Measurements from ENCODE around the gene CACNA1I.
A peak's percentile ranks its signal among the peaks of the same experiment; 100 is the strongest.

The CACNA1I gene

DNA sequence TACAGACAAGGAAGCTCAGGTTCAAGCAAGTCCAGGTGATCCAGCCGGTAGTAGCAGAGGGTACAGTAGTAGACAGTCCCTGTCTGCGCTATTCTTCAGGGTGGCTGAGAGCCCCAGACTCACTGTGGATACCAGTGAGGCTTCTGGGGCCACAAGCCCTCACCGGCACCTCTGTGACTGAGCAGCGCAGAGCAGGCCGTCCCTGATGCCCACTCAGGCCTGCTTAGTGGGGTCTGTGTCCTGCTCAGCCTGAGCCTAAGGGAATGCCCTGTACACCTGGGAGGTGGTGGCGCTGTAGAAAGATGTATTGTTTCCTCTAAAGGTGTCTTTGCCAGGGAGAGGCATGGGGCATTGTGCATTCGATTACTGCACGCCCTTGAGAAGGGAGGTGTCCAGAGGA is 143.8 kb downstream of the CACNA1I start:
- DNase-seq, result no peak

DNA sequence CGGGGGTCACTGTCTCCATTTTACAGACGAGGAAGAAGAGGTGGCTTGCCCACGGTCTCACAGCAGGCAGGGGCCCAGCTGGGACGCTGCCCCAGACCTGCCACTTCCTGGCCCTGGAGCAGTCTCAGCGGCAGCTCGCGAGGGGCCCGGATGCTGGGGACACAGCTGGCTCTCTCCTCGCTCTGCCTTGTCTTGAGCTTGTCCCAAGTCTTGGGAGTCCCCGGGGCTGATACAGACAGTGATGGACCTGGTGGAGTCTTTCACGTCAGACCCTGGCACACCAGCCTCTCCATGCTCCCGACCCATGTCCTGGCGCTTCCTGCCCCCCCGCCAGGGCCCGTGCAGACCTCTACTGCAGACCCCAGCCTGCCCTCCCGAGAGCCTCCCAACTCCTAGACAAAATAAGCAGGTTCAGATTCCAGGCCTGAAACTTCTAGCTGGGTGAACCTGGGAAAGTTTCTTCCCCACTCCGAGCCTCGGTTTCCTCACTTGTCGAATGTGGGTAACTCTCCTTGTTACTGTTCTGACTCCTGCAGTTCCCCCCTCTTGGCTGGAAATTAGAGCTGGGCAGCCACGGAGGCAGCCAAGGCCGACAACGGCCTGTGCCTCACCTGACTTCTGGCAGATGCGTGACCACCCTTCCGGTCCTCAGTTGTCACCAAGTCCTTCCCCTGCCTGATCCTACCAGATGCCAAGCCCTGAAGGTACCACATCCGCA is 145.4 kb downstream of the CACNA1I start:
- DNase-seq, result no peak

DNA sequence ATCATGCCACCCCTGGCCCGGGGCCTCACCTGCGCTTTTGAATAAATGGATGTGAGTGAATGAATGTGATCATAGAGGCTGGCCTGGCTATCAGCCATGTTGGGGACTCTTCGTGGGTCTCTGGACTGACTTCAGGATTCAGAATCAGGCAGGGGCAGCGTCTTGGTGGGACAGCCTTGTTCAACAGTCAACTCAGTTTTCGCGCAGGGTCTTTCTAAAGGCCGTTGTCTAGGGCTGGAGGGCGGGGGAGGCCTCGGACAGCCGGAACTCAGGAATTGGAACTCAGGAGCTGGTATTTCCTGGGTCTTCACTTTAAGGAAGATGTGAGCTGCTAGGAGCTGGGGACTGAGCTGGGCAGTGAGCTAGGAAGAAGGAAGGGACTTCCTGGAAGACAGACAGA is 146.0 kb downstream of the CACNA1I start:
- DNase-seq, result no peak

DNA sequence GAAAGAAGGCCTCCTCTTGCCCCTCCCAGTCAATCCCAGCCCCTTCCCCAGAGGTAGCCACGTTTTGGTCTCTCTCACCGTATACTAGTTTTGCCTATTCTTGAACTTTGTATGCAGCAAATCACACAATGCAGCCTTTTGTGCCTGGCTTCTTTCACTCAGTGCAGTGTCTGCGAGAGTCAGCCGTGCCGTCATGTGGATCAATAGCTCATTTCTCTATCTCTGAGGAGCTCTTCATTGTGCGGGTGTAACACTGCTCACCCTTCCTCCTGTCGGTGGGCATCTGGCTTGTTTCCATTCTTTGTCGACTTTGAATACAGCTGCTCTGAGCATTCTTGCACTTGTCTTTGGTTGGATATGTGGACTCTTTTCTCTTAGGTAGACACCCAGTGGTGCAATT is 146.5 kb downstream of the CACNA1I start:
- peak in 13 of 56 donors; percentile 4 to 49 (median 16) for DNase-seq

DNA sequence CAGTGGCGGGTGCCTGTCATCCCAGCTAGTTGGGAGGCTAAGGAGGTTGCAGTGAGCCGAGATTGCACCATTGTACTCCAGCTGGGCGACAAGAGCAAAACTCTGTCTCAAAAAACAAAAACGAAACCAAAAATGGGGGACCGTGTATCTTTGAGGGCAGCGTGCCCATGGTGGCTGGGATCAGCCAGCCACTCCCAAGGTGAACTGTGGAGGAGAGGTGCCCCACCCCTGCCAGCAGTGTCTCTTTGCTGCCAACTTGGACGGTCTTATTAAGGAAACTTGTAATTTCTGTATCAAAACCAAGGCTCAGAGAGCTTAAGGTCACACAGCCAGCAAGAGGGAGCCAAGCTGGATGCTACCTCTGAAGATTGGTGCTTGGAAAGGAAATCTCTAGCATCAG is 147.7 kb downstream of the CACNA1I start:
- no peak for DNase-seq

DNA sequence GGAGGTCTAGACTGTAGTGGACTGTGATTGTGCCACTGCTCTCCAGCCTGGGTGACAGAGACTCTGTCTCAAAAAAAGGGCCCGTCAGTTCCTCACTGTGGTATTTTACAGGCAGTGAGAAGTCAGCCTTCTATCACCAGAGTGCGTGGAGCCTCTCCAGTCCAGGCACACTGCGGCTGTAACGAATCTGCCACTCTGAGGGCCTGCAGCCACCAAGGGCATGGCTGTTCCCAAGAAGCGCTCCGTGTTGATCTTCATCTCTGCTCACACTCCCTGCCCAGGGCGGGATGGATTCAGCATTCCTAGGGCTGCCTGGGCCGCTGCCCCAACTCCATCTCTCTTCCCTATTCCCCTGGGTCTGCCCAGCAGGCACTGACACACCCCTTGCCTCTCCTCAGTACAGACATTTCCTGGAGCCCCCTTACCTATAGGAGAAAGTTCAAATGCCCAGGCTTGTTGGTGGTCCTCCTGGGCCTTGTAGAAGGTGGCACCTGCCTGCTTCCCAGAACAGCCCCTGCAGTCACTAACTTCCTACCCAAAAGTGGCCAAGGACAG is 148.4 kb downstream of the CACNA1I start:
- DNase-seq, result no peak

DNA sequence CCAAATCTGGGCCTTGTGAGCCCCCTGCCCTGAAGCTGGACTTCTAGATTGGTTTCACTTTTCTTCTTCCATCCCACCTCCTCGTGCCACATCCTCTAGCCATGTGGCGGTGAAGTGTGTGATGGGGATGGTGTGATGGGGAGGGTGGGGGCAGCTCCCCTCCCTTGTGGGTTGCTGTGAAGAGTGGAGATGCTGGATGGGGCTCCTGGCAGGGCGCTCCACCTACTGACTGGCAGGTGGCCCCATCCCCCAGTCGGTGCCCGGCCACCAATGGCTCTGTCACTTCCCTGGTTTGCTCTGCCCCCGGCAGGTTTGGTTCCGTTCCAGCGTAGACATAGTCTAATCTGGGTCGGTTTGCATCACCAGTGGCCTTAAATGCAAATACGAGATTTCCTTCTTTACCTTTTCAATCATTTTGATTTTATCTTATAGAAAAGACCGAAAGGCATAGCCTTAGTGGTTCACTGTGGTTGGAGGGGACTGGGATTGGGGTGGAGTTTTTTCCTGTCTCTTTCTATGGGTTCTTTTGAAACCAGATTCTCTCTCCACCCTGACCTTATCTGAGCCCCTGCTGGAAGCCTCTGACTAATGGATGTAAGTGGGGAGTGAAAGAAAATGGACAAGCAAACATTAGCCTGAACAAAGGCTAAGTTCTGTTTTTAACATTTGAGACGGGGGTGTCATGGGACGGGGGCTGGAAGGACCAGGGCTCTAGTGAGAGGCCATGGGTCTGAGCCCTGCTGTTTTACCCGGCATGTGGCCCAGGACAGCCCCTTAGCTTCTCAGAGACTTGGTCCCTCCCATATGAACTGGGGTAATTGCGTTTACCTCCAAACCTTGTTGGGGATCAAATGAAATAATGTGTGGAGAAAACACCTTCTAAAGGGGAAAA is 149.3 kb downstream of the CACNA1I start:
- DNase-seq, result no peak

DNA sequence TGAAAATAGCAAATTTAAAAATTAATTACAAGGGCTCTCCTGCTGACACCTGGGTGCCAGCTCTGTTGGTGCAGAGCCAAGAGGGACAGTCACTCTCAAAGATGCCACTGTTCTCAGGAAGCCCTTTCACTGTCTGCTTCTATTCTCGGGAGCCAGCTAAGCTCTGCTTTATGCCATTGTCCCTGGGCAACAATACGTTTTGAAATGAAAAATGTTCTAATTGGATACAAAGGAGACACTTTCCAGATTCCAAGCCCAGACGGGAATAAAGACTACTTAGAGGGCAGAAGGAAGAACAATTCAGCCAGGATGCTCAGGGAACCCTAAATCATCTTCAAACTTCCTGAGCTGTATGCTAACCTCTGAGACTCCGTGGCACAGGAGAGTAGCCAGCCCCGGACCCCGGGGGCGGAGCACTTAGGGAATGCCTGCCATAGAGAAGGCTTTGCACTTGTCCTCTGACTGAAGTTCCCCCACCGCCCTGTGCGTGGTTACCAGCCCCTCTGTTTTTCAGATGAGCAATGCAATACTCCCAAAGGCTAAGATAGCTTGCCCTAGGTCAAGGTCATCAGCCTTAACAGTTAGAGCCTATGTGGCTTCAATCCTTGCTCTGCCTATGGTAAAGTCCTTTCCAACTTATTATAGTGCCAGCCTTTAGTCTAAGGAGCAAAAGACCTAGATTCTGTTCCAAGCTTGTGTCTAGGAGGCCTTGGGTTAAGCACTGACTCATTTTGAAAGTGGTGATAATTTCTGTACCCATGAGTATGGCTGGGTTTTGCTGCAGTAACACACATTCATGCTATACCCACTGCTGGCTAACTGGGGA is 150.9 kb downstream of the CACNA1I start:
- DNase-seq, result peak in 1 of 56 donors; percentile 29

DNA sequence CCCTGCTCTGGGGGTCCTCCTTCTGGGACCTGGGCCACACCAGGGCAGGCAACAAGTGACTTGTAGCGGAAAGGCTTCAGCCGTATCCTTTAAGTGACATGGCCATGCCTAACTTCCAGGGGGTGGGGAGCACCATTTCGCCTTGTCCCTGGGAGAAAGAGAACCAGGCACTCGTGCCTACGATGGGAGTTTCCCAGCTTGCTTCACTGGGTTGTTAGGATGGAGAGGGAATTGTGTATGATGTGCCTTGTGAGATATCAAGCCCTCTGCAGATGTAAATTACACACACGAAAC is 151.4 kb downstream of the CACNA1I start:
- DNase-seq, result no peak

DNA sequence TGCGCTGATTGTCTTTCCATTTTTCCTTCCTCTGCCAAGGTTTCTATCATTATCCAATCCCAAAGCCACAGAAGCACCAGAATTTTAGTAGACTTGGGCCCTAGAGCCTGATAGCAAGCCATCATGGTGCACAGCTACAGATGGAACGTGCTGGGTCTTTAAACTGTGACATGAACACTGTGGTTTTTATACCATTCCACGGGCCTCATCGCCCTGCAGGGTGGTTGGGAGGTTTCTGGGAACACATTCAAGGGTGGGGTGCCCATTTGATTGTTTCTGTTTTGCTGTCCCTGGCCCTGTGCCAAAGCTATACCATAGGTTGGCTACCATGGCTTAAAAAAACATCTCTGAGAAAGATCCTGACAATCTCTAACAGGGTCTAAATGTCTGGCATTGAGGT is 151.9 kb downstream of the CACNA1I start:
- no peak for DNase-seq

DNA sequence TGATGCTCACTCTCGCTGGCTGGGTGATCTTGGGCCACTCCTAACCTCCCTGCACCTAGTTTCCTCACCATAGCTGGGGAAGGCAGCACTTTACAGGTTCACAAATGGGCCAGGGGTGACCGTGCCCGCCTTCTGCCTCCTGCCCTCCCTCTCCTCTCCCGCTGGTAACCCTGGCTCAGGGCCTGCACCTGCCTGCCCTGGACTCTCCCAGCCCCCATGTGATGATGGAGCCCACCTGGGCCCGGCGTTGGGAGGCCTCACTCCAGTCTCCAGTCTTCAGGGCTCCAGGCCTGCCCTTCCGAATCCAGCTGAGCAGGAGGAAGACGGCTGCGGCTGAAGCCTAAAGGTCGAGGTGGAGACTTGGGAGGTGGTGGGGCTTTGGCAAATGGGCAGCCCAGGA is 152.9 kb downstream of the CACNA1I start:
- DNase-seq, result no peak

DNA sequence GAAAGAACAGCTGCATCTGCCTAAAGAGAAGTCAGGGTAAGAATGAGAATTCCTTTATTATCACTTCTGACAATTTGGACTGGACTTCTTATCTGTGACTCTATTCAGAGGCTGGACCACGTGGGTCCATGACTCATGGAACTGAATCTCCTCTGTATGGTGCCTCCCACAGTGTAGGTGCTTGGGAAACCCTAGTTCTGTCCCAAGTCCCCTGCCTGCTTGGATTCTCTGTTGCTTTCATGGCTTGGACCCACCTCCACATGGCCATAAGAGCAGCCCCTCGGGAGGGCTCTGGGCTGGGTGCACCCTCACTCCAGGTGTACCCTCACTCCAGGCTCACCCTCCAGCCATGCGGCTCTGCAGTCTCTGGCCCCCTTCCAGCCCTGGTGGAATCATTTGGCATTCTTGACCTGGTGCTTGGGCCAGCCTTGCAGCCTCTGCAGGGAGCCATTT is 153.4 kb downstream of the CACNA1I start:
- DNase-seq, result no peak

DNA sequence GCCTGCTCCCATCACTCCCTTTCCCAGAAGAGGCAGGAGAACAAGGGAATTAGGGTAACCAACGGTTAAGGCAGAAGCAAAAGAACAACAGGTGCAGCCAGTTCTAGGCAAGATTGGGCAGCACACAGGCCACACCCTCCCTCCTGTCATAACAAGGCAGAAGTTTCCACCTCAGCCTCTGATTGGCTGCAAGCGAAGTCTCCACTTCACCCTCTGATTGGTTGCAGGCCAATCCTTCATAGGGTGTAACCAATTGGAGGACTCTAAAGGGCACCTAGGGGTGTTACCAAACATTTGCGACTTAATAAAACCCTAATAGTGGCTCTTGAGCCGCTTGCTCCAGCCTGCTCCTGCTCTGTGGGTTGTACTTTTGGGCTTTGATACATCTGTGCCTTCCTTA is 153.8 kb downstream of the CACNA1I start:
- DNase-seq, result no peak

DNA sequence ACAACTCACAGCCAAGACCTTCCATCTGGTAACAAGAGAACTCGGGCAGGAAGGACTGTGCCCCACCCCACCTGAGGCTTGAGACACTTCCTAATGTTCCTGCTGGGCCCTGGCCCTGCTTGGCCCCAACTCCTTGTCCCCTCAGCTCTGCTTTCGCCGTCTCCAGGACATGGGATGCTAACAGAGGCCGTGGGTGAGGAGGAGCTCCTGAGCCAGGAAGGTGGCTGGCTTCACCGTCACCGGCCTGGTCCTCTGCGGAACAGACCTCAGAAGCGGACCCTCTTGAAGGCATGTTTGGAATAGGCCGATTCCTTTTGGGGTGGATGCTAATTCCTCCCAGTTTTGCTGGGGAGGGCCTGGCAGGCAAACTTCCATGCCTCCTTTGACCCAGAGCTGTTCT is 154.3 kb downstream of the CACNA1I start:
- DNase-seq, result no peak

DNA sequence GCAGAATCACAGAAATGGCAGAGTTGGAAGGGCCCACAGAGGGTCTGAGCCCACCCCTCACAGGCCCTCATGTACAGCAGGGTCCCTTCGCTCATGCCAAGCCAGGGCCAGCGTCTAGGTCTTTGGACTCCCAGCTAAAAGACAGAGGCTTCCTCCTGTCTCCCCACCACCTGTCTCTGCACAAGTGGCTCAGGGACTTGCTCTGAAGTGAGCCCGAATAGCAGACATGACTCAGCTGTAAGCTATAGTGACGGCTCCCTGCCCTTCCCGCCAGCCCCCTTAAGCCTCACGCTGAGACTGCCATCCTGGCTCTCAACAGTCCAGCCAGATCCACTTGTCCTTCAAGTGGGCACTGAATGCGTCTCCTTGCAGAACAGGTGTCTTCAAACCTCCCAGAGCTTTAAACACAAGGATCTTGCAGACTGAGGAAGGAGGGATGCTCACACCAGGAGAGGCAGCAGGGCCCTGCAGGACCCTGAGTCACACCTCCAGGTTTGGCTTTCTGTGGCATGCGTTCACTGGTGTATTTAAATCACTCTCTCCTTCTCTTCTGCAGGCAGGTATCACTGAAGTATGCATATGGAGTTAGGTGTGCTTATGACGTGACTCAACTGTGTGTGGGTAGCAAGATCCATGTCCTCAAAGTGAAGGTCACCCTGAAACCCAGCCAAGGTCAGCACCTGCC is 154.9 kb downstream of the CACNA1I start:
- peak in 1 of 56 donors; percentile 40 for DNase-seq

DNA sequence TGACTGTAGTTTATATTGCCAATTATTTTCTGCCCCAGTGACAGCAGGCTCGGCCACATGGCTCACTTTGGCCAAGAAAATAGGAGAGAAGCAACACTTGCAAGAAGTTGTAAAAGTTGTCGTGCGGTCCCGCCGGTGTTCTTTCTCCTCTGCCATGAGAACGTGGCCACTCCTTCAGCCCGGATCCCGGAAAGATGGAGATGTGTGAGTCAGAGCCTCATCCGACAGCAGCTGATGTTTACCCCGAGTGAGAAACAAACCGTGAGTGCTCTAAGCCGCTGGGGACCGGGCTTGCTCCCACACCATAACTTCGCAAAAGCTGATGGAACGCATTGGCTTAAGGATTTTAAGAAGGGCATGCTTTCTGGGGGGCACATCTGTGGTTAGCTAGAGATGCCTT is 157.0 kb downstream of the CACNA1I start:
- no peak for DNase-seq

DNA sequence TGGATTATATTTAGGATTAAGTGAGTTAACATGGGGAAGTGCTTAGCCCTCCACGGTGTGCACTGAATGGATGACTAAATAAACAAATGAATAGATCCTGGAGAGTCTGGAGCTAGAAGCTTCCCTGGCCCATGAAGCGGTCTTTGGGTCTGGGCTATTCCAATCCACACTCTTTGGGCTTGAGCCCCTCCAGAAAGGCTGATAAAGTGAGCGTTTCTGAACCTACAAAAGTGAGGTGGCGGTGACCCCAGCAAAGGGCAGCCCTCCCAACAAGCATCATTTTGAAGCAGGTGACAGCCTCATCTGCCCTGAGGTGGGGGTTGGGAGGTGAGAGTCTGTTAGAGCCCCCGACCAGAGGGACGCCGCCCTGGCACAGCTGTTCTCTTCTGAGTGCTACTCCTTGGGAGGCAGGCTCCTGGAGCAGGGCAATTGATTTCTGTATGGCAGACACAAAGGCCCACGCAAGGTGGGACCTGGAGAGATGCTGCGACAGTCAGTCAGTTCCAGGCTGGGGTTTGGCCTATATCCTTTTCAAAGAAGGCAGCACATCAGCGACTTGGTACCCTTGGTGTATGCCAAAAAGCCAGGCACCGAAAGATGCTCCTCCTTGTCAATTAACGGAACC is 157.8 kb downstream of the CACNA1I start:
- DNase-seq, result no peak

DNA sequence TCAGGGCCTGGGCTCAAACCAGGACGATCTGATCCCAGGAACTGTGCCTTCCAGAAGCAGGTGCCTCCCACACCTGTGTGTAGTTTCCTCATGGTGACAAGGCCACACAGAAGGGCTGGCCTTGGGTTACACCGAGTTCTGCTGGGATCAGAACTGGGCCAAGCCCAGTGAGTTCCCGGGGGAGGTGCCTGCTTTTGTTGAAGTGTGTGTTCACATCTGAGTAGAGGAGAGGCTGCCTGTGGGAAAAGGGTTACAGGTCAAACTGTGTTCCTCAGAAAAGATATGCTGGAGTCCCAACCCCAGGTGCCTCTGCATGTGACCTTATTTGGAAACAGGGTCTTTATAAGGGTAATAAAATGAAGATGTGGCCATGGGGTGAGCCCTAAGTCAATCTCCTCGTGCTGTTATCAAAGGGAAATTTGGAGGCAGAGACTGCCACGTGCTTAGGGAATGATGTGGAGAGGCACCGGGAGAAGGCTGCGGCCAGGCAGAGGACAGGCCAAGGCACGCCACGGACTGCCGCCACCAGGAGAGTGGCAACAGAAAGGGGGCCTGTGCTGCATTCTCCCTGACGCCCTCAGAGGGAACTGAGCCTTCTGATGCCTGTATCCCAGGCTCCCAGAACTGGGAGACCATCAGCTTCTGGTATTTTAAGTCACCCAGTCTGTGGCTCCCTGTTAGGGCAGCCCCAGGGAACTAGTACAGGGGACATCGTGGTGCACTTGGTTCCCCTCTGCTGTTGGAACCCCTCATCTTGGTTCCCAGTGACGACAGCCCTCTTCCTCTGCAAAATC is 158.8 kb downstream of the CACNA1I start:
- DNase-seq, result no peak

DNA sequence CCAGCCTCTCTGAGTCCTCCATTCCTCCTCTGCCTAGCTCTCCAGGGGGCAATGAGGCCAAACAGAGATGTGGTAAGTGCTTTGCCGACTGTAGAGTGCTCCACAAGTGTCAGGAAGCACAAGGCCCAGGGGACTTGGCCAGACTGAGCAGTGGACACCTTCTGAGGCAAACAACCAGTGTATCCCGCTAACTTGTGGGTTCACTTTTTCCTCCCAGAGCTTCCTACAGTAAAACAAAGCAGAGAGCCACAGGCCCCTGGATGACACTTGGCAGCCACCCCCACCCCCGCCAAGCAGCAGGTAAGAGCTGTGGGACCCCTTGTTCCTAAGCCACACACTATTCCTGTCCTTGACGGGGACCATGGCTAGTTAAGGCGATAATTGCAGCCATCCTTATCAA is 160.9 kb downstream of the CACNA1I start:
- no peak for DNase-seq
